Measurements from ENCODE around the gene ST13. TPM values are rescaled to one million over a fixed set of nuclear protein-coding genes. Genes with fewer than 3 reads are reported as not detected.

ST13 gene
- total RNA-seq, 4 donors from 2014 or later, result 122 to 265 (median 197) TPM

DNA sequence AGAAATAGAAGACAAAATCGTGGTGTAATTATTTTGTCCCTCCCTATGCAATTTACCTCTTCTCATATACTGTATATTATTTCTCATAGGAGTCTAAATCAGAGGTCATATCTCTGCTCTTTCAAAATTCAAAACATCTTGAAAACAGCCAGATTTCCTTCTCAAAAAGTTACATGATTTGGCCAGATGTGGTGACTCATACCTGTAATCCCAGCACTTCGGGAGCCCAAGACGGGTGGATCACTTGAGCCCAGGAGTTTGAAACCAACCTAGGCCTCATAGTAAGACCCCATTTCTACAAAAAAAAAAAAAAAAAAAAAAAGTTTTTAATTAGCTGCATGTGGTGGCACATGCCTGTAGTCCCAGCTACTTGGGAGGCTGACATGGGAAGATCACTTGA is 34.4 kb upstream of the ST13 start:
- in situ Hi-C loops (cut with MboI; ENCODE audit: low sequenced_read_pairs in 4 of 4) (no loop called here), intact Hi-C loops (cut with DNase I; ENCODE audit: low total_unique reads) (no loop called here)
- ATAC-seq, result no peak
- TF ChIP-seq POLR2A (IDR thresholded peaks at IDR 0.05) (no peak), CTCF (IDR thresholded peaks at IDR 0.05 in 4 of 5, conservative IDR thresholded peaks at IDR 0.05 in 1 of 5) (no peak)
- no peaks in the 10 kb centered on the region for H3K27me3 ChIP-seq
- no peak for DNase-seq
- H3K4me1 ChIP-seq, result no peaks in the 10 kb centered on the region
- H3K36me3 ChIP-seq, result peaks cover 0 to 38% of the 10 kb centered on the region in 2 donors
- no peak overlapping the region for H3K27ac ChIP-seq
- no peaks in the 10 kb centered on the region for H3K9me3 ChIP-seq
- no peak overlapping the region for H3K4me3 ChIP-seq

DNA sequence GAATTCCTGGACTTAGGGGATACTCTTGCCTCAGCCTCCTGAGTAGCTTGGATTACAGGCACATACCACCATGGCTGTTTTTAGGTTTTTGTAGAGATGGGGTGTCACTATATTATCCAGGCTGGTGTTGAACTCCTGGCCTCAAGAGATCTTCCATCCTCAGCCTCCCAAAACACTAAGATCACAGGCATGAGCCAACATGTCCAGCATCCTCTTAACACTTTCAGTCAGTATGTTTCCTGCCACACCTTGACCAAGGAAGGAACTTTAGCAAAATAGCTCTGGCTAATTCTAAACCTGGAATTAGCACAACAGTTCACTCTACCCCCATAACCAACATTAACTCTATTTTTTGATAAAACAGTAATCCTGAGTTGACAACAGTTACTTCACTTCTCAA is 32.7 kb upstream of the ST13 start:
- no peak overlapping the region for H3K27ac ChIP-seq
- DNase-seq (no peak), ATAC-seq (no peak)
- H3K36me3 ChIP-seq, result peaks cover 0 to 55% of the 10 kb centered on the region in 2 donors
- H3K4me3 ChIP-seq, result no peak overlapping the region
- intact Hi-C loops (cut with DNase I; ENCODE audit: low total_unique reads), result no loop called here
- H3K4me1 ChIP-seq, result no peaks in the 10 kb centered on the region
- no peaks in the 10 kb centered on the region for H3K9me3 ChIP-seq
- in situ Hi-C loops (cut with MboI; ENCODE audit: low sequenced_read_pairs in 4 of 4), result no loop called here
- TF ChIP-seq POLR2A (IDR thresholded peaks at IDR 0.05) (no peak), CTCF (IDR thresholded peaks at IDR 0.05 in 4 of 5, conservative IDR thresholded peaks at IDR 0.05 in 1 of 5) (no peak)
- H3K27me3 ChIP-seq, result no peaks in the 10 kb centered on the region

GRCh38 chr22:40878922-40879321 is 22.5 kb upstream of the ST13 start:
- Histone ChIP-seq H3K9me3 (no peaks in the 10 kb centered on the region), H3K27me3 (no peaks in the 10 kb centered on the region), H3K27ac (no peak overlapping the region), H3K36me3 (peaks cover 0 to 23% of the 10 kb centered on the region in 2 donors), H3K4me1 (no peaks in the 10 kb centered on the region), H3K4me3 (no peak overlapping the region)
- in situ Hi-C loops (cut with MboI; ENCODE audit: low sequenced_read_pairs in 4 of 4), result no loop called here
- DNase-seq (no peak), ATAC-seq (no peak)
- TF ChIP-seq CTCF (IDR thresholded peaks at IDR 0.05 in 4 of 5, conservative IDR thresholded peaks at IDR 0.05 in 1 of 5), result no peak
- intact Hi-C loops (cut with DNase I; ENCODE audit: low total_unique reads), result no loop called here

DNA sequence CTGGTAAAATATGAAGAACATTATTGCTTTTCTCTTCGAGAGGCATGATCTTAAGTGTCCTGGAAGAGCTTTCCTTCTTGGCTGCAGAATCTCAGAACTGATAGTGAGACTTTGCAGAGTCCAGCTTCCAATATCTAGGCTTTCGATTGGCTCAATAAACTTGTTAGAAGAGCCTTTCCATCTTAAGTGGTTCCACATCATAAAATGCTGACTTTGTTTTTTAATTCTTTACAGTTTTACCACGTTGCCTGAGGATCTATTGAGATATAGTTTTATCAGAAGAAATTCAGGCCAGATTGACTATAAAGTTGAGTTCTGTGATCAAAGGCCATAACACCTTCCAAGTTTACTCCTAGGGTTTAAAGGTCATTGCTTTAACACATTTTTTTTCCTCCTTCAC is 21.0 kb upstream of the ST13 start:
- DNase-seq, result no peak
- Histone ChIP-seq H3K4me3 (no peak overlapping the region), H3K27ac (no peak overlapping the region), H3K36me3 (peaks cover 0 to 11% of the 10 kb centered on the region in 2 donors), H3K27me3 (no peaks in the 10 kb centered on the region), H3K9me3 (no peaks in the 10 kb centered on the region), H3K4me1 (no peaks in the 10 kb centered on the region)
- intact Hi-C loops (cut with DNase I; ENCODE audit: low total_unique reads) (no loop called here), in situ Hi-C loops (cut with MboI; ENCODE audit: low sequenced_read_pairs in 4 of 4) (no loop called here)
- TF ChIP-seq POLR2A (IDR thresholded peaks at IDR 0.05), result no peak
- no peak for TF ChIP-seq CTCF (IDR thresholded peaks at IDR 0.05 in 4 of 5, conservative IDR thresholded peaks at IDR 0.05 in 1 of 5)
- no peak for ATAC-seq

GRCh38 chr22:40876907-40877306 is 20.5 kb upstream of the ST13 start:
- TF ChIP-seq CTCF (IDR thresholded peaks at IDR 0.05 in 4 of 5, conservative IDR thresholded peaks at IDR 0.05 in 1 of 5), result no peak
- TF ChIP-seq POLR2A (IDR thresholded peaks at IDR 0.05), result no peak
- DNase-seq (no peak), ATAC-seq (no peak)
- no peaks in the 10 kb centered on the region for H3K4me1 ChIP-seq
- no peaks in the 10 kb centered on the region for H3K9me3 ChIP-seq
- intact Hi-C loops (cut with DNase I; ENCODE audit: low total_unique reads) (no loop called here), in situ Hi-C loops (cut with MboI; ENCODE audit: low sequenced_read_pairs in 4 of 4) (no loop called here)
- H3K36me3 ChIP-seq, result peaks cover 0 to 9% of the 10 kb centered on the region in 2 donors
- H3K4me3 ChIP-seq, result no peak overlapping the region
- no peak overlapping the region for H3K27ac ChIP-seq
- no peaks in the 10 kb centered on the region for H3K27me3 ChIP-seq

All from gastrocnemius medialis (tissue), 4 donors.